GM18505 (cell line): Measurements from ENCODE around the gene JAK3.

Source experiments
- ATAC-seq: cut with Tn5 transposase; IDR thresholded peaks from one replicate; pipeline ENCODE4 v1.9.1; 2021; ENCODE audit not compliant: unreplicated experiment
- POLR2A ChIP-seq: IDR thresholded peaks from 4 replicates; pipeline ENCODE4 v1.6.1; 2011; ENCODE audit warnings: borderline replicate concordance; ENCODE audit not compliant: insufficient read depth, insufficient read length; ENCODE audit errors: extremely low read depth

JAK3 gene

DNA sequence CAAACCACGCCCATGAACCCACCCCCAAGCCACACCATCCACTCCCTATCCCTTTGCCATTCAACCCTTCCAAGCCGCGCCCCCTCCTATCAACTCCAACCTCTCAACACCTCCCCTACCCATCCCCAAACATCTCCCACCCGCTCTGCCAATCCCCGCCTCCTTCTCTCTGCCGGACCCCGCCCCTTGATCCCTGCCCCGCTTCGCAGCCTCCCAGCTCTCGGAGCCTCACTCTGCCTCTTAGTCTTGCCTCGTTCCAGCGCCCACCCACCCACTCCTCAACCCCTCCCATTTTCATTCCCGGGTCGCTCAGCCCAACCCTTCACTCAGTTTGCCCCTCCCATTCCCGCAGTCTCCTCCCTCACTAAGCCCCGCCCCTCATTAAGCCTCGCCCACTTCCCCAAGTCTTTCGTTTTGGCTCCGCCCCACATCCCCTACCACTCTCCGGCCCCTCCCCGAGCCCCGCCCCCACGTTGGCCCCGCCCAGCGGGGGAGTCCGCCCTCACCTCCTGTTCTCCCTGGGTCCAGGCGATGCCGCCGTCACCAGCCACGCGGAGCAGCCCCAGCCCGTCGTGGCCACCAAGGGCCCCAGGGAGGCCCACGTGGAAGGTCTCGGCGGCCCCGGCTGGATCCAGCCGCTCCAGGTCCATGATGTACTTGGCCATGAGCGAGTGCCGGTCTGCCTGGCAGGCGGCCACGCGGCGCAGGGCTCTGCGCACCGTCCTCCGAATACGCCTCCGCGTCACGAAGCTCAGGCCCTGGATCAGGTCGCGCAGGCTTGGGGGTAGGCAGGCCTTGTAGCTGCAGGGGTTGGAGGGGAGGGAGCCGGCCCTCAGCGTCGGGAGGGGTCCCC lies 5.7 kb downstream of the JAK3 start:
- no peak for ATAC-seq
- no peak for TF ChIP-seq POLR2A

DNA sequence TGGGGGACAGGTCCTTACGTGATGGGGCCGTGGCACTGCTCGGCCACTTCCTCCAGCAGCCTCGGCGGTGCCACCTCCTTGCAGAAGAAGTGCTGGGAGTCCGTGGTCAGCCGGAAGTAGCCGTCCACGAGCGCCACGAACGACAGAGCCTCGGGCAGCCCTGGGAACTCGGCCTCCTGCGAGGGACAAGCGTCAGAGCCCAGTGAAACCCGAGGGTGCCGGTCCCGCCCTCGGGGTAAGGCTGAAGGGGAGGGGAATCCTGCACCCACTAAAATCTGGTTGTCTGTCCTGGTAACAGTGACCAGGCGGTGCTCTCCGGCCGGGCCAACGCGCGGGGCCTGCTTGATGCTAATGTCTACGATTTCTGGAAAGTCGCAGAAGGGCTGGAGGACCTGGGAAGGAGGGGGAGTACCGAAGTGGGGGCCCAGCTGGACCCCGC lies 6.4 kb downstream of the JAK3 start:
- no peak for TF ChIP-seq POLR2A
- ATAC-seq = no peak

GRCh38 chr19:17840019-17840418 lies 7.8 kb downstream of the JAK3 start:
- no peak for TF ChIP-seq POLR2A
- ATAC-seq = no peak

GRCh38 chr19:17837972-17838371 lies 9.8 kb downstream of the JAK3 start:
- no peak for ATAC-seq
- no peak for TF ChIP-seq POLR2A

DNA sequence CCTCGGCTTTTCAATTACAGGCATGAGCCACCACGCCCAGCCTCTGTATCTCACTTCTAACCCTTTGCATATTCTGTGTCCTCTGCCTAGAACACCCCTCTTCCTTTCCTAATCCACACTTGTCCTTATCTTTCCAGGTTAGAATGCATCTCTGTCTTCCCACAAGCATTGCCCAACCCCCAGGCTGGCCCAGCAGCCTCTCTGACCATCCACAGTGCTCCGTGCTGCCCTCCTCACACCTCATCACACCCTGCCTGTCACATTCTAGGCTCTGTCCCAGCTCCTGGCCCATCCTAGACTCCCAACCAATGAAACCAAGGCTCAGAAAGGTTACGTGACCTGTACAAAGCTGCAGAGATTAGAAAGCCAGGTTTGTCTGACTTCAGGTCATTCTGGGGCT lies 11.3 kb downstream of the JAK3 start:
- no peak for ATAC-seq
- TF ChIP-seq POLR2A = no peak

DNA sequence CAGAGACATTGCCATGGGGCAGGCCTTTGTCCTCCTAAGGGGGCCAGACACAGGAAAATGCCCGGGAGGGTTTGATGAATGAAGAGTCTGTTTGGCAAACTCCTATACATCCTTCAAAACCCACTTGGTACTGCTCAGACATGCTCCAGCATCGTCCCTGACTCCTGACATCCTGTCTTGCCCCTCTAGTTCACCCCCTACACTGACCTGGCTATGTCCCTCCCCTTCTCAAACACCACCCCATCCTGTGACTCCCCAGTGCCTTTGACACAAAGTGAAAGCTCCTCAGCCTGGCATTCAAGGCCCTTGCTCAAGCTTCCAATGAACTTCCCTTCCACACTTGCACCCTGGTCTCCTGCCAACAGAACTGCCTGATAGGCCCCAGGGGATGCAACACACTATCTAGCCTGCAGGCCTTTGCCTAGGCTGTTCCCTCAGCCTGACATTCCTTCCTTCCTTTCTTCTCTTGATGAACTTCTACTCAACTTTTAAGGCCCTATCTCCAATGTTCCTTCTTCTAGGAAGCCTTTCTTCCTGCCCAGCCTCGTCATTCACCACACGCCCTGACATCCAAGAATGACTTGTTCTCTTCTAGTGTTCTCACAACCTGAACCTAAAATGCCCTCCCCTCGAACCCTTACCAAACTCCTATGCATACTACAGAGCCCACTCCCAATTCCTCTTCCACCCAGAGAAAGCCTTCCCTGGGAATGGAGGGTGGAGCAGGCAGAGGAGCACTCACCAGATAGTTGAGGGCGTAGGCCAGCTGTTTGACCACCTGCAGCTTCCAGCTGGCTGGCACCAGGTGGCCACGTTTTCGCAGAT lies 12.4 kb downstream of the JAK3 start:
- ATAC-seq = no peak
- no peak for TF ChIP-seq POLR2A

DNA sequence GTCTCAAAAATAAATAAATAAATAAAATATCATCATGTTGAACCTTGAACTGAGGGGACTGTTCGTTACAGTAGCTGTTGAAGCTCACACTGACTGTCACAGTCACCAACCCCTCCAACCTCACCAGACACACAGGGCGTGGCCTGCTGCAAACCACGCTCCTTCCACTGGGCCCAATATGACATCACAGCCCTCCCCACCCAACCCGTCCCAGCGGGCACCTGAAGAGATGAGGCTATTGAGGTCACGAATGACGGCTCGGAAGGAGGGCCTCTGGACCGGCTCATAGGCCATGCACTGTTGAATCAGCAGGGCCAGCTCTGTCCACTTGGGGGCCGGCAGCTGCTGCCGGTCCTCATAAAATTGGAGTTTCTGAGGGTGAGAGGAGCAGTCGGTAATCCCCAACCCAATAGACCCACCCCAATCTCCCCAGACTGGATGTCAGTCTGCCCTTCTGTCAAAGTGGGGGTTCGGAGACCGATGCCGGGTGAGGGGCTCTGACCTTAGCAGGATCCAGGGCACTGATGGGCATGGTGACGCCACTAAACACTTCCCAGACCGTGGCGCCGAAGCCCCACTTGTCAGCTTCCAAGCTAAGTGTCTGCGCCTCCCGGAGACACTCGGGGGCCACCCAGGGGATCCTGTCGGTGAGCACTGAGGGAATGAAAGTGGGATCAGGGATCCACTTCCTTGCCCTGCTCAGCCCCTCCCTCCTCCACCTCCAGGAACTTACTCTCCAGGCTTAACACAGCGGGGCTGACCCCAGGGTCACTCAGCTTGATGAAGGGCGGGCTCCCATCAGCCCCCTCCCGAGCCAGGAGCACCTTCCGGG lies 13.2 kb downstream of the JAK3 start:
- no peak for ATAC-seq

GRCh38 chr19:17832443-17833208 lies 15.2 kb downstream of the JAK3 start:
- TF ChIP-seq POLR2A = no peak

More for the DNA sequence above, 13.2 kb downstream of the JAK3 start:
- TF ChIP-seq POLR2A = no peak

GRCh38 chr19:17831419-17831888 lies 16.3 kb downstream of the JAK3 start:
- ATAC-seq = no peak
- no peak for TF ChIP-seq POLR2A

More at GRCh38 chr19:17832443-17833208, 15.2 kb downstream of the JAK3 start:
- ATAC-seq = no peak

DNA sequence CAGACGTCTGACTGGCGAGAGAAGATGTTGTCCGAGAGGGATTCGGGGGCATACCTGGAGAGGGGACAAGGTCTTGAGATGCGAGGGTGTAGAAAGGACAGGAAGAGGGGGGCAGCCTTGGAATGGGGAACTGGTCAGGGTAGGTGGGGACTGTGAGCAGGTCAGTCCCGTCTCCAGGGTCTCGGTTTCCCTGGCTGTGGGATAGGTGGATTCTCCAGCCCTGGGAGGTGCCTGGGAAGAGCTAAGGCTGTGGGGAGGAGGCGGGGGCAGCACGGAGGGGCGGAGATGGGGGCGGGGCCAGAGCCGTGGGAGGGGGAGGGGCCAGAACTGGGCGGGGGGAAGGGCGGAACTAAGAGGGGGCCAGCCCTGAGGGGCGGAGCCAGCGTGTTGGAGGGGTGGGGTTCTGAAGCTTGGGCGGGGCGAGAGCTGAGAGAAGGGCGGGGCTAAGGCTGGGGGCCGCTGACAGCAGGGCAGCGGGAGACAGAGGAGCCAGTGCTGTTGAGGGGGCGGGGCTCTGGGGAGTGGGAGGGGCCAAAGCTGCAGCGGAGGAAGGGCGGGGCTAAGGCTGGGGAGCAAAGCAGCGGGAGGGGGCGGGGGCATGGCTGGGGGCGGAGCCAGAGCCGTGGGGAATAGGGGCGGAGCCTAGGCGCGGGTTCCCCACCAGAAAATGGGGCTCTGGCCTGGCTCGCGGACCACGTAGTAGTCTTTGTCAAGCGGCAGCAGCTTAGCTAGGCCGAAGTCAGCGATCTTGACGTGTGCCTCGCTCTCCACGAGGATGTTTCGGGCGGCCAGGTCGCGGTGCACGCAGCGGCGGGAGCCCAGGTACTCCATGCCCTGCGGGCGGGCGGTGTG lies 17.0 kb downstream of the JAK3 start:
- TF ChIP-seq POLR2A = no peak
- no peak for ATAC-seq

DNA sequence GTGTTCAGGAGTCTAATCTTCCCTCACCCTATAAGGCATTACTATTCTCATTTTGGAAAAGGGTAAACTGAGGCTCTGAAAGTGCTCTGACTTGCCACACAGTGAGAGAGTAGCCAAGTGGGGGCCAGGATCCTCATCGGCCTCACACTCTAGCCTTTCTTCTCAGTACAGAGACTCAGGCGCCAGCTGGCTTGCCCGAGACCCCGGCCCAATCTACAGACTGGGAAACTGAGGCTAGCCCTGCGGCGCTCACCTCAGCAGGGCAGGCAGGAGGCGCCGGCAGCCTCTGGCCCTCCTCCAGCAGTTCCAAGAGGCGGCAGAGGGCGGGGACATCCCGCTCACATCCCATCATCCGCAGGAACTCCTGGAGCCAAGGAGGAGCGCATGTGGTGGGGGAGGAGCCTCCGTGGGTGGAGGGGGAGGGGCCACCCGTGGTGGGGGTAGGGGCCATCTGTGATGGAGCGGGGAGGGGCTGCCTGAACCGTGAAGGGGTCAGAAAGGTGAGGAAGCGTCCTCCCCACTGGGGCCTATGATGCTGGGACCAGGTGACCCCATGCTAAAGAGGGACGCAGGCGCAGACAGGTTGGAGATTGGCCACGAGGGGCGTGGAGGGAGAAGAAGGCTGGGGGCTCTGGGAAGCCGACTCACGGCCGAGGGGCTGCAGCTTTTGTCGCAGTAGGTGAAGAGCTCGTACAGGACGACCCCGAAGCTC lies 17.8 kb downstream of the JAK3 start:
- no peak for ATAC-seq
- no peak for TF ChIP-seq POLR2A

DNA sequence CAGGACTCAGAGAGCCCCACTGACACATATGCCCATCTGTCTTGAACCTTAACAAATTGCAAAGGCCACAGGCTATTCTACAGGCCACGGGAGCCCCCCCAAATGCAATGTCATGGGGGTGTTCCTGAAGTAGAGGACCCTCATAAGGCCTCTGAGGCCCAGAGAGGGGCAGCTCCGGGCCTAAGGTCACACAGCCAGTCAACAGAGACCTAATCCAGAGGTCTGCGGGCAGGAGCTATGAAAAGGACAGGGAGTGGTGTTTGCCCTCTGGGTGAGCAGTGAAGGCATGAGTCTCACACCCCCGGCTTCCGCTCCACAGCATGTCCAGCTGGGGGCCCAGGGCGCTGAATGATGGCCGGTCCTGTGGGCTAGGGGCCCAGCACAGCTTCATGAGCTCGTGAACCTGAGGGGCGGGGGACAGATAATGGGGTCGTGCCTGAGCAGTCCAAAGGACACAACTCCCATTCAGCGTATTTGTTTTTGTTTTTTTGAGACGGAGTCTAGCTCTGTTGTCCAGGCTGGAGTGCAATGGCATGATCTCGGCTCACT lies 21.2 kb downstream of the JAK3 start:
- no peak for ATAC-seq
- TF ChIP-seq POLR2A = no peak
